IMR-90 (cell line): ENCODE measurements around the gene NCCRP1.

Source experiments
- BHLHE40 ChIP-seq: fragments of 150-350 bp; IDR thresholded peaks from 2 replicates; pipeline ENCODE4 v1.6.1; 2016; ENCODE audit warnings: mild to moderate bottlenecking, low read depth, low read length
- CEBPB ChIP-seq: IDR thresholded peaks from 2 replicates; pipeline ENCODE4 v1.6.1; 2012; ENCODE audit warnings: low read depth, low read length, improper control_type of control experiment
- CTCF ChIP-seq: conservative IDR thresholded peaks from 2 replicates; pipeline ENCODE4 v1.5.1; 2012; ENCODE audit warnings: mild to moderate bottlenecking, low read depth, low read length, improper control_type of control experiment
- ELK1 ChIP-seq: fragments of 150-350 bp; IDR thresholded peaks from 2 replicates; pipeline ENCODE4 v1.6.1; 2016; ENCODE audit warnings: low read depth, mild to moderate bottlenecking, low read length, moderate library complexity, borderline replicate concordance
- NFE2L2 ChIP-seq: fragments of 150-350 bp; IDR thresholded peaks from 2 replicates; pipeline ENCODE4 v1.6.1; 2016; ENCODE audit warnings: low read depth, mild to moderate bottlenecking, low read length
- POLR2A ChIP-seq: IDR thresholded peaks from 2 replicates; pipeline ENCODE4 v1.6.1; 2012; ENCODE audit warnings: mild to moderate bottlenecking, low read depth, low read length
- RCOR1 ChIP-seq: IDR thresholded peaks from 2 replicates; pipeline ENCODE4 v1.6.1; 2012; ENCODE audit warnings: mild to moderate bottlenecking, low read length, improper control_type of control experiment; ENCODE audit not compliant: insufficient replicate concordance
- RFX5 ChIP-seq: IDR thresholded peaks from 2 replicates; pipeline ENCODE4 v1.8.0; 2012; ENCODE audit warnings: low read depth, mild to moderate bottlenecking, low read length, moderate library complexity
- SMC3 ChIP-seq: fragments of 150-350 bp; IDR thresholded peaks from 2 replicates; pipeline ENCODE4 v1.6.1; 2016; ENCODE audit warnings: low read depth, mild to moderate bottlenecking, antibody characterized with exemption, low read length, moderate library complexity

DNA sequence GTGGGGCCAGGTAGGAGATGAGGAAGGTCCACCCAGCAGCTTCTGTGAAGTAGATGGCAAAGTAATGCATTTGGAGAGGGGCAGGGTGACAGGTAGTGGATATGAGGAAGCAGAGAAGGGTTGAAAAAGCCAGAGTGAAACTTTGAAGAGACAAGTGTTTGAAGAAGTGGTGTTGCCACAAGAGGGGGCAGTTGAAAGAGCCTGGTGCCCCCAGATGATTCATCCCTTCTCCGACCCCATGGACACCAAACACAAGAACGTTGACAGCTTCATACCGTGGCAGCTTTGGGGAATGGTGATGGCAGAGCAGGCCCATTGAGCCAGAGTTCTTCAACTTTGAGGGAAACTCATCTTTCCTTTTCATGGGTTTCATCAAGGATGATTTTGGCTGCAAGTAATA lies 28.1 kb downstream of the NCCRP1 start:
- TF ChIP-seq CTCF = no peak
- TF ChIP-seq POLR2A = no peak
- TF ChIP-seq RCOR1 = no peak
- TF ChIP-seq ELK1 = no peak
- TF ChIP-seq SMC3 = no peak
- no peak for TF ChIP-seq NFE2L2
- TF ChIP-seq RFX5 = no peak
- TF ChIP-seq CEBPB = no peak
- TF ChIP-seq BHLHE40 = no peak
